K562 (cell line): ENCODE measurements around the gene PGLYRP4. TPM values are rescaled to one million over a fixed set of nuclear protein-coding genes. Genes with fewer than 3 reads are reported as not detected.

Experiments used
- ATAC-seq: fragments of 200-7000 bp; cut with Tn5 transposase; 3 replicates; pipeline ENCODE4 v1.9.1; 2020; ENCODE audit warnings: moderate library complexity
- BruUV-seq: library from RNA; stranded (reverse); fragments of 400-500 nt; replicated peaks from 2 replicates; lab custom pipeline; 2021; lab: Mats Ljungman, UMichigan
- CTCF ChIA-PET: fragments of 300-600 bp; formaldehyde crosslinking; extraction: SDS; loops from one replicate; lab custom pipeline; 2021; ENCODE audit warnings: low intra/inter-chr PET ratio; lab: Yijun Ruan, JAX
- POLR2A ChIA-PET: fragments of 300-600, 350-650 bp; sonication (Branson Sonifier 250); formaldehyde crosslinking; extraction: SDS; loops from one replicate; lab custom pipeline; 2021; ENCODE audit warnings: antibody characterized with exemption, inconsistent platforms; lab: Yijun Ruan, JAX
- DNase-seq, 4 experiments: peaks; one replicate each; pipeline versions ENCODE4 v3.0.0 to v3.0.0-alpha.2; 2011 to 2018; ENCODE audit warnings: low spot score in 3 of 4, mixed read lengths in 3 of 4; ENCODE audit errors: extremely low read depth in 1 of 4
- FAIRE-seq: peaks from 2 replicates; lab custom pipeline; 2011; peaks lifted over from hg19 to GRCh38; lab: Jason Lieb, UNC
- H2AFZ ChIP-seq: 2 replicates; pipeline ENCODE4 v1.6.0; 2011; ENCODE audit warnings: low read depth, low read length, control low read depth, inconsistent platforms
- H3K27ac ChIP-seq: fragments of 200-600 bp; 3 replicates; pipeline ENCODE4 v1.8.0; 2011; ENCODE audit warnings: low read depth, mild to moderate bottlenecking, control low read depth, inconsistent platforms, low read length, moderate library complexity, mixed read lengths; ENCODE audit errors: extremely low read depth
- H3K27me3 ChIP-seq, 2 experiments: fragments of 300-600 bp in 1 of 2; 2 replicates in 1 of 2; 3 replicates in 1 of 2; pipeline versions ENCODE4 v1.6.0 to v1.8.0; 2011; ENCODE audit warnings: inconsistent platforms in 2 of 2, low read length in 2 of 2, mild to moderate bottlenecking in 1 of 2, mixed read lengths in 1 of 2, moderate library complexity in 1 of 2; ENCODE audit not compliant: control insufficient read depth in 2 of 2, insufficient read depth in 2 of 2
- H3K36me3 ChIP-seq: fragments of 300-600 bp; 3 replicates; pipeline ENCODE4 v1.8.0; 2011; ENCODE audit warnings: mild to moderate bottlenecking, low read length, inconsistent platforms; ENCODE audit not compliant: control insufficient read depth, insufficient read depth
- H3K4me1 ChIP-seq, 2 experiments: fragments of 200-600 bp in 1 of 2; replicated peaks in 1 of 2; 2 replicates in 1 of 2; 3 replicates in 1 of 2; pipeline versions ENCODE4 v1.5.1 to v1.8.0; 2011; ENCODE audit warnings: inconsistent platforms in 2 of 2, low read length in 2 of 2, mild to moderate bottlenecking in 1 of 2, mixed read lengths in 1 of 2, moderate library complexity in 1 of 2; ENCODE audit not compliant: control insufficient read depth in 2 of 2, insufficient read depth in 2 of 2
- H3K4me2 ChIP-seq: 2 replicates; pipeline ENCODE4 v1.6.1; 2011; ENCODE audit warnings: low read length, control low read depth, inconsistent platforms, mixed read lengths; ENCODE audit not compliant: insufficient read depth
- H3K4me3 ChIP-seq: fragments of 200-600 bp; sonication (generic), shearing (Covaris generic); 2 replicates; pipeline ENCODE4 v1.5.1; 2016; ENCODE audit warnings: control low read depth, inconsistent platforms
- H3K79me2 ChIP-seq: fragments of 200-600 bp; 3 replicates; pipeline ENCODE4 v1.8.0; 2011; ENCODE audit warnings: low read length, inconsistent platforms; ENCODE audit not compliant: control insufficient read depth, insufficient read depth
- H3K9ac ChIP-seq, 2 experiments: 2 replicates each; pipeline versions ENCODE4 v1.6.0 to v1.6.1; 2011; ENCODE audit warnings: low read depth in 2 of 2, low read length in 2 of 2, control low read depth in 1 of 2, inconsistent platforms in 1 of 2, mild to moderate bottlenecking in 1 of 2, mixed read lengths in 1 of 2; ENCODE audit not compliant: insufficient read depth in 1 of 2
- H3K9me1 ChIP-seq: one replicate; pipeline ENCODE4 v1.6.0; 2011; ENCODE audit warnings: inconsistent platforms, mild to moderate bottlenecking, low read length, moderate library complexity; ENCODE audit not compliant: control insufficient read depth, insufficient read depth
- H3K9me3 ChIP-seq: replicated peaks from 2 replicates; pipeline ENCODE4 v1.5.1; 2011; ENCODE audit warnings: low read depth, low read length, inconsistent platforms; ENCODE audit not compliant: control insufficient read depth, insufficient read depth
- H4K20me1 ChIP-seq: replicated peaks from 2 replicates; pipeline ENCODE4 v1.6.1; 2011; ENCODE audit warnings: low read length, inconsistent platforms, mixed read lengths; ENCODE audit not compliant: control insufficient read depth, insufficient read depth
- CEBPB ChIP-seq: fragments of 450-650 bp; IDR thresholded peaks from 2 replicates; pipeline ENCODE4 v1.6.1; 2016; ENCODE audit warnings: missing genetic modification characterization, missing compliant biosample characterization
- KHSRP ChIP-seq: fragments of 450-650 bp; IDR thresholded peaks from 2 replicates; pipeline ENCODE4 v1.6.1; 2017
- NFXL1 ChIP-seq: fragments of 450-650 bp; formaldehyde crosslinking; IDR thresholded peaks from 2 replicates; pipeline ENCODE4 v1.4.0; 2021; ENCODE audit warnings: mild to moderate bottlenecking
- SOX6 ChIP-seq: fragments of 450-650 bp; IDR thresholded peaks from 2 replicates; pipeline ENCODE4 v1.6.1; 2014; ENCODE audit warnings: mild to moderate bottlenecking
- SPI1 ChIP-seq: IDR thresholded peaks from 2 replicates; pipeline ENCODE4 v1.6.1; 2011; ENCODE audit warnings: low read depth, low read length, control low read depth, borderline replicate concordance
- TCFL5 ChIP-seq: fragments of 250-450 bp; sonication (Bioruptor Pico); conservative IDR thresholded peaks from 2 replicates; pipeline ENCODE4 v1.6.1; 2021; ENCODE audit warnings: mild to moderate bottlenecking, moderate library complexity, matching md5 sums
- ZBTB7A ChIP-seq: IDR thresholded peaks from 2 replicates; pipeline ENCODE4 v1.6.1; 2011; ENCODE audit warnings: low read depth, mild to moderate bottlenecking, low read length, moderate library complexity, borderline replicate concordance; ENCODE audit not compliant: control insufficient read depth
- ZNF143 ChIP-seq: sonication (generic); formaldehyde crosslinking; IDR thresholded peaks from 2 replicates; pipeline ENCODE4 v1.9.0; 2022; ENCODE audit warnings: mild to moderate bottlenecking, missing genetic modification reagents
- ZNF165 ChIP-seq: fragments of 250-450 bp; sonication (Bioruptor Pico); IDR thresholded peaks from 2 replicates; pipeline ENCODE4 v1.4.0; 2020; ENCODE audit warnings: borderline replicate concordance
- WGBS: fragments of 100-300 bp; shearing (Covaris generic); methylation state at CpG from one replicate; pipeline ENCODE4 v1.1.6; 2016; ENCODE audit warnings: low coverage, mixed read lengths; ENCODE audit not compliant: insufficient coverage; ENCODE audit errors: missing lambda C conversion rate; 5-methylcytosine and 5-hydroxymethylcytosine counted together
- in situ Hi-C: fragments of 300-500 bp; cut with MboI; formaldehyde crosslinking; loops from 4 replicates; pipeline ENCODE4 v1.15.0; 2018; ENCODE audit warnings: inconsistent platforms, mixed read lengths
- intact Hi-C: fragments of 100-400 bp; cut with micrococcal nuclease; formaldehyde crosslinking; loops from 2 replicates; pipeline ENCODE4 v1.14.2; 2022
- polyA plus RNA-seq, 8 experiments: library from polyadenylated mRNA; depleted of rRNA in 4 of 8; stranded (reverse) in 5 of 8; unstranded in 3 of 8; fragments of >200 nt; fragmentation: Nextera tagmentation in 2 of 8; fragmentation: Illumina TruSeq in 1 of 8; extraction: Ambion mirVana in 2 of 8; extraction: Trizol in 1 of 8; gene quantifications; 2 replicates each; pipeline versions ENCODE4 v1.2.1 to v1.2.3, GENCODE V29; 2011 to 2014; ENCODE audit warnings: inconsistent platforms in 1 of 8, missing spikeins in 1 of 8
- total RNA-seq, 7 experiments: library from RNA; depleted of rRNA in 6 of 7; stranded (reverse); fragments of >200 nt in 6 of 7; fragmentation: Illumina TruSeq in 2 of 7; extraction: Trizol in 2 of 7; gene quantifications; 2 replicates each; pipeline versions ENCODE4 v1.2.1 to v1.2.3, GENCODE V29; 2011 to 2021; ENCODE audit warnings: low replicate concordance in 1 of 7

Gene PGLYRP4
- total and polyA plus RNA-seq, 9 of the 15 experiments (the other 6 are each of a cell fraction or from before 2014, with no cell fraction given) = 0.06 to 0.13 (median 0.11) TPM; not detected in 6

- no peaks in the 10 kb centered on the region for H3K79me2 ChIP-seq
- no peaks in the 10 kb centered on the region for H4K20me1 ChIP-seq
- intact Hi-C loops (no loop called here), in situ Hi-C loops (no loop called here)
- H3K9me3 ChIP-seq = no peaks in the 10 kb centered on the region
- H3K4me2 ChIP-seq = no peak overlapping the region
- H3K36me3 ChIP-seq = no peaks in the 10 kb centered on the region
- H3K9me1 ChIP-seq = no peaks in the 10 kb centered on the region
- WGBS = 4% methylated on average over 22 of the region's 22 CpGs
- no peak overlapping the region for H3K9ac ChIP-seq
- no peak for DNase-seq
- H3K27me3 ChIP-seq = peaks cover 15 to 42% of the 10 kb centered on the region in 2 experiments
- H2AFZ ChIP-seq = no peak overlapping the region
- POLR2A ChIA-PET = no interaction called here
- peaks cover 0 to 4% of the 10 kb centered on the region in 2 experiments; a peak in 1 of 5 replicates for H3K4me1 ChIP-seq
- no peak overlapping the region for H3K4me3 ChIP-seq
- no peak for ATAC-seq
- no peak overlapping the region for H3K27ac ChIP-seq
- no peak for FAIRE-seq
- BruUV-seq = no TSS peak
- CTCF ChIA-PET = no interaction called here
- TF ChIP-seq SPI1 (0 out of 2 replicates have a peak, but pooled peaks have one; percentile 16), NFXL1 (CRISPR knock-in tag) (no peak), CEBPB (peak; percentile 53)
Observed at GRCh38 chr1:153306303-153307220, 42.1 kb downstream of the PGLYRP4 start.

GRCh38 chr1:153305682-153306081 is 43.0 kb downstream of the PGLYRP4 start:
- H3K4me3 ChIP-seq = no peak overlapping the region
- 3% methylated on average over 6 of the region's 6 CpGs for WGBS
- no peak overlapping the region for H3K27ac ChIP-seq
- H3K4me2 ChIP-seq = no peak overlapping the region
- DNase-seq (no peak), FAIRE-seq (no peak), ATAC-seq (no peak)
- ChIA-PET POLR2A (interaction anchor here (0.9 to 1.0 kb wide), 2 partner anchors 8 to 15 kb away, joined by 3 read pairs; no protein-coding TSS in a partner anchor), CTCF (no interaction called here)
- H3K9me1 ChIP-seq = no peaks in the 10 kb centered on the region
- H3K36me3 ChIP-seq = no peaks in the 10 kb centered on the region
- H3K27me3 ChIP-seq = peaks cover 17 to 40% of the 10 kb centered on the region in 2 experiments
- no peaks in the 10 kb centered on the region for H3K9me3 ChIP-seq
- no peak for TF ChIP-seq SOX6
- TF ChIP-seq TCFL5 (CRISPR knock-in tag) = no peak
- TF ChIP-seq ZBTB7A = no peak
- no peak for TF ChIP-seq ZNF143 (CRISPR knock-in tag)
- TF ChIP-seq KHSRP = no peak
- TF ChIP-seq ZNF165 (CRISPR knock-in tag) = no peak
- peaks cover 0 to 4% of the 10 kb centered on the region in 2 experiments; a peak in 1 of 5 replicates for H3K4me1 ChIP-seq
- no peaks in the 10 kb centered on the region for H3K79me2 ChIP-seq
- intact Hi-C loops (no loop called here), in situ Hi-C loops (no loop called here)
- BruUV-seq = no TSS peak
- no peak overlapping the region for H3K9ac ChIP-seq
- H2AFZ ChIP-seq = no peak overlapping the region
- H4K20me1 ChIP-seq = no peaks in the 10 kb centered on the region
